HG02798 (cell line): Measurements from ENCODE around the gene RGS9.

Source experiments
- ATAC-seq: cut with Tn5 transposase; IDR thresholded peaks from one replicate; pipeline ENCODE4 v1.9.1; 2021; ENCODE audit warnings: mild to moderate bottlenecking; ENCODE audit not compliant: unreplicated experiment, poor library complexity

The RGS9 gene

DNA sequence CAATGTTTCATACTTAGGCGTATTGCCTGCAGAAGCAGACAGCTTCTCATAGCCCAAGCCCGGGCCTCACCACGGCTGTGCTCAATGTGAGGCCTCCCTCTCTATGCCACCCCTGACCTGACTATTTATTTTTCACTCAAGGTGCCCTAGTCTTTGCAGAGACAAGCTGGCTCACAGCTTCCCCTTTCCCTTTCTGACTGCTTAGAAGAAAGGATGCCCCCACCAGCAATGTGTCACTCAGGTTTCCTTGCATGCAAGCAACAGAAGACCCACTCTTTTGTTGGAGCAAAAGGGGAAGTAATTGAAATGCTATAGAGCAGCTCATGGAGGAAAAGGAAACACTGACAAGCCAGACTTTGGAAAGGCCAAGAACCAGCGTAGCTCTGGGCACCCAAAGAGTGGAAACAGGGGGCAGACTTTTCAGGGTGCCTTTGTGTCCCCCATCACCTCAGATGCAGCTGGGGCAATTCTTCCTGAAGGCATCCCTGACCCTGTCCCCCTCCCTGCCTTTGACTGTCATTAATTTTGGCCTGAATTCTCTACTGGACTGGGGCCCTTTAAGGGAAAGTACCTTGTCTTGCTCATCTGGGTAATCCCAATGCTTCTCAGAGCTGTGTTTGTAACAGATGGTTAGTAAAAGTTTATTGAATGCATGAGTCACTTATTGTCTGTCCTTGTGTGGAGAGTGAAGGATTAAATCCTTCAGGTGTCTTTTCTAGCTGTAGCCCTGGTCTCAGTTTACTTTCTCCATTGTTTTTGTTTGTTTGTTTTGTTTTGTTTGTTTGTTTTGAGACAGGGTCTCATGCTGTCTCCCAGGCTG lies 17.8 kb downstream of the RGS9 start:
- ATAC-seq: peak; percentile 86

DNA sequence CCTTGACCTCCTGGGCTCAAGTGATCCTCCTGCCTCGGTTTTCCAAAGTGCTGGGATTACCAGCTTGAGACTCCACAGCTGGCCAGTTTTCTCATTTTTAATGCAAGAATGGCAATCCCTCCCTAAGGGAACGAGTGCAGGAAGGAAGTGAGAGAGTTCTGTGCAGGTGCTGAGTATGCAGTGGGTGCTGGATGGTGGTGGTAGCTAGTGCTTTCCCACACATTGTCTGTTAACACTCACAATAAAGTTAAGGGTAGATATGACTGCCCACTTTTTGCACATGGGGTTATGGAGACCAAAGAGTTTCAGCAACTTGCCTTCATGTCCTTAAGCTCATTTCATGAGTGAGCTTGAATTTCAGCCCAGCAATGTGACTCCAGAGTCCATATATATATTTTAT lies 18.5 kb downstream of the RGS9 start:
- peak; percentile 37 for ATAC-seq

DNA sequence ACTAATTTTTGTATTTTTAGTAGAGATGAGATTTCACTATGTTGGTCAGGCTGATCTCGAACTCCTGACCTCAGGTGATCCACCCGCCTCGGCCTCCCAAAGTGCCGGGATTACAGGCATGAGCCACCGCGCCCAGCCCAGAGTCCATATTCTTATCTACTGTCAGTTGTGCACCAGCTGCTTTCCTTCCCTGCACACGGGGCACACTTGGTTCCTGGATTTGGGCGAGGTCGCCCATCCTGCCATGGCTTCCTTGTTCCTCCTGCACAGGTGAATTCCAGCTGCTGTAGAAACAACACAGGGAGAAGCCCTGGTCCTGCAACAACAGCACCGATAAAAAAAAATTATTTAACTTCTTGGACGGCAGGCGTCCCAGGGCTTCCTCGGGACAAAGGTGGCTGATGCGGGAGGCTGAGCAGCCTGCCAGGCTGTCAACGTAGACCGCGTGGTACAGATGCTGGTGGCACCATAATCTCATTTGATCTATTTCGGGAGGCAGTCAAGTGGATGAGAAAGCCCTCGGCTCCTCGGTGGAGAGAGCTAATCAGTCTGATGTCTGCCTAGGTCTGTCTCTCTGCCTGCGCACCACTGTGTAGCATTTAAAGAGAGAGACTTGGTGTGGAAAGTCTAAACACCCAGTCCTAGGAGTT lies 19.1 kb downstream of the RGS9 start:
- no peak for ATAC-seq

DNA sequence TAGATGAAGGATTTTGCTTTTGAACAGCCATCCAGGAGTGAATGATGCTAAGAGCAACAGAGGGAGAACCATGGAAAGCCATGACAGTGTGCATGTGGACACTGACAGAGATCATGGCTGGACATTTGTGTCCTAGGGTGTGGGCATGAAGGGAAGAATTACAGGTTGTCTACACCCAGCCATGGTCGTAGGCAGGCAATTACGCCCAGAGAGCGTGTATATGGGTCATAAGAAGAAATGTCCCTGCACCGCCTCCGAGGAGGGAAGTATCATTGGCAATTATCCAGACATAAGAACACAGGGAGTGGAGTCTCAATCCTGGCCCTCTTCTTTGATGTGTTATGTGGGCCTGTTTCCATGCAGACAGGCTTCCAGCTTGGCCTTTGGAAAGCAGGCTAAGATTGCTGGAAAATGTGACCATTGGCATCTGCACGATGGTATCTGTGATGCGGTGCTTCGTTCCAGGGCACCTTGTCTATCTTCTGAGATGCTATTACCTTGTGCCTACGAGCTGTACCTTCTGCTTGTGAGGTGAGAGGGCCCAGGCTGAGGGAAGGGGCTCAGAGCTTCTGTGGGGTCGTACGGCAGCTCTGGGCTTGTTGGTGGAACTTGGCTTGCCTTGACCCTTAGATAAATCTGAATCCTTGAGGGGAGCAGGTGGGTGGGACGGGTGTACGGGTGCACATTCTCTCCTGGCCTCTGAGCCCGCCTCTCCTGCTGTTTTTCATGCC lies 19.8 kb downstream of the RGS9 start:
- ATAC-seq: no peak

DNA sequence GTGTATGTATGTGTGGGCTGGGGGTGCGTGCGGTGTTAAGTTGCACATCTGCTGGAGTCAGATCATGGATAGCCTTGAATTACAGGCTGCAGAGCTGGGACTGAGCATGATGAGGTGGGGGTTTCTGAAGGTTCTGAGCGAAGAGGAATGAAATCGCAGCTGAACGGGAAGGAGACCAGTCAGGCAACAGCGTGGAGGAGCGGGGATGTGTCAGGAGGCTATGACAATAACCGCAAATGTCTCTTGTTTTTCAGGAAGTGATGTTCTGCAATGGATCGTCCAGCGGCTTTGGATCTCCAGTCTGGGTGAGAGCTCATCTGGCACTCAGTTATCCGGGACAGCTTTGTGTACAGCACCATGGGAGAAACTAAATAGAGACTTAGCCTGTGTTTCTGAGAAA lies 20.9 kb downstream of the RGS9 start:
- no peak for ATAC-seq

DNA sequence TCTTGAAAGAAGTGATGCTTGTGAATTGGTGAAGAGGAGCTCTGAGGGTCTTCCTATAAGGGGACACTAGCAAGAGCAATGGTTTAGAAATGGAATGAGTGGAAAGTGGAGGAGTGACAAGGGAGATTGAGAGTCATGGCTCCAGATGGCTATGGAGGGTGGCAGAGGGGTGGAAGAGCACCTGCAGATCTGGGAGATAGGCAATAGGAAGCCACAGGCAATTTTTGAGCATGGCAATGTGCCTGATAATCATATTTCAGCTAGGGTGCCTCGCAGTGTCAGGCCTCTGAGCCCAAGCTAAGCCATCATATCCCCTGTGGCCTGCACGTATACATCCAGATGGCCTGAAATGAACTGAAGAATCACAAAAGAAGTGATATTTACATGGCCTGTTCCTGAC lies 21.5 kb downstream of the RGS9 start:
- ATAC-seq: no peak

DNA sequence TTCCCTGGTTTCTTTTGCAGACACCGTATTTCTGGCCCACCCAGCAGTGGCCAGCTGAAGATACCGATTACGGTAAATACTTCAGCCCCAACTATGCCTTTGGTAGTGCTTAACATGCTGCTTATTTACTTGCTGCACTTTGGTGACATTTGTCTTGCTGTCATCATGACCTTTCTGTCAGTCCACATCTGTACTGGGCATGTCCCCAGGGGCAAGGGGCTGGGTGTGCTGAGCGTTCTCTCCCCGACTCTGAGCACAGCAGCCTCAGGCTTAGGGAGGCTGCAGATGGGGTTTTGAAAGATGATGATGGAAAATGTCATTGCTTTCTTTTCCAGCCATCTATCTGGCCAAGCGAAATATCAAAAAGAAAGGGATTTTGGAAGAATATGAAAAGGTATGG lies 23.3 kb downstream of the RGS9 start:
- ATAC-seq: no peak

DNA sequence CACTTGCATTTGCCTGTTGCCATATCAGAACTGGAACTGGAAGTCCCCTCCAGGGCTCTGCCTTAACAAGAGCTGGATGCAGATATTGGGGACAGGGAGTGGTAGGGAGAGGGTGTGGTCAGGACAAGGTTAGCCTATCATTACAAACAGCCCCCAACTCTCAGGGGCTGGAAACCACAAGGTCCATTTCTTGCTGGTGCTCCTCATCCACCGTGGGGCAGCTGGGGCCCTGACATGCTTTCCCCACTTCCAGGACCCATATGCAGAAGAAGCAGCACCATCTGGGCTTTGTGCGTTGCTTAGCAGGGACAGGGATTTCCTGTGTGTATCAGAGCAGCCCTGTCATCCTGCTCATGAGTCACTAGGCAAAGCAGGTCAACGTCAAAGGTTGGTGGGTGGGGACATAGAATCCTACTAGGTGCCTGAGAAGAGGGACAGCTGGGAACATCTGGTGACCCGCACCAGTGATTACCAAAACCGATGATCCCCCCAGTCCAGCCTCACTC lies 26.9 kb downstream of the RGS9 start:
- peak; percentile 89 for ATAC-seq

DNA sequence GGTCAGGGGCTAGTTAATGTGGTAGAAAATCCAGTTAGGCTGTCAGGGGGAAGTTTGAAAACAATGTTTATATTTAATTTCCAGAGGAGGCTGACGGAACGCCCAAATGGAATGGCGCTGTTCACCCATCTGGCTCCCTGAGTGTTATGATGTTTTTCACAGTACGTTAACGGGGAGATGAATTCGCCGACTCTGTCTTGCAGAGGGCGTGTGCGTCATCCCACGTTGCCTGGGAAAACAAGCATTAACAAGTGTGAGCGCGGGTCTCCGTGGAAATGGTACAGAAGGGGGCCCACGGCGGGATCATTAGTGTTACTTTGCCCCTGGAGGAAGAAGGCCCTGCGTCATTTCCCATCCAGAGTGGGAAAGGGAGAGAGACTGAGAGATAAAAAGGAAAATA lies 29.6 kb downstream of the RGS9 start:
- ATAC-seq: no peak

DNA sequence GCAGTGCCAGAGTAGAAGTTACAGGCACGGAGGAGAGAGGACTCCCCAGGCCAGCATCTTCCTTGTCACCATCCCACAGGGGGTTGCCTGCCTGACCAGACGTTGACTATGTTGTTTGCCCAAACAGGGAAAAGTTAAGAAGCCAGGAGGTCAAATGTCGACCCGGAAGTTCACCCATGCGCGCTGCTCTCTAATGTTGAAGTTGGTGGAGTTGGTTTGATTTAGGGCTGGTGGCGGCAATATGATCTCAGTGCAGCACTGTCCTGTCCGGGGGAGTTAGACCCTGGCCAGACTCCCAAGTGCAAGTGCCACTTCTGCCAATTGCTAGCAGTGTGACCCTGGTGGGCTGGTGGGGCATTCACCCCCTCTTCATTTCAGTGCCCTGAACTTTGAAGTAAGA lies 30.4 kb downstream of the RGS9 start:
- no peak for ATAC-seq

DNA sequence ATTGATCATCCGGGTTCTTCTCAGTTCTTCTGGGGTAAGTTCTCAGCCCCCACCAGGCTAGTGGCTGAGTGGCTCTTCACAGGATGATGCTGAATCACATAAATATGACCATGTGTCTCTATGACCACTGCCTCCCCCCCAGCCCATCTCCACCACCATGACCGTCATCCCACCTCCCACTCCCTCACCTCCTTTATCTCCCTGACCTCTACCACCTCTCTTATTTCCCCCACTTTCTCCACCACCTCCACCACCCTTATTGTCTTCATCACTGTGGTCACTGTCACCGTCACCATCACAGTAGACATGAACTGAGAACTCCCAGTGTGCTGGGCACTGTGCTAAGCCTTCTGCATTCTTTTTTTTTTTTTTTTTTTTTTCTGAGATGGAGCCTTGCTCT lies 32.5 kb downstream of the RGS9 start:
- no peak for ATAC-seq

DNA sequence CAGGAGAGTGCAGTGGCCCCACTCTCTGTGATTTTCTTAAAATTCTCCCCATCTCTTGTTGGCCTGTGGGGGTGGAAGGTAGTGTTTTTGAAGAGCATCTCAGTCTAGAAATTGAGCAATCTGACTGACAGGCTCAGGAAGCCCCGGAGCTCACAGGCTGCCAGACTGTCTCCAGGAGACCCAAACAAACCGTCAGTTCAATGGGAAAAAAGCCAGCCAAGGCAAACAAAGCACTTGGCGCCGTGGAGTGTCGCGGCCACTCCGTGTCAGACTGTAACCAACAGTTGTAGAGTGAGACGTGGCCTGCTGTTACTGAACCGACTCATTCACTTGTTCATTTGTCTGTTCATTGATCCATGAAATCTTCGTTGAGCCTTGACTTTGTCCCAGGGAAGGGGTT lies 33.7 kb downstream of the RGS9 start:
- no peak for ATAC-seq

DNA sequence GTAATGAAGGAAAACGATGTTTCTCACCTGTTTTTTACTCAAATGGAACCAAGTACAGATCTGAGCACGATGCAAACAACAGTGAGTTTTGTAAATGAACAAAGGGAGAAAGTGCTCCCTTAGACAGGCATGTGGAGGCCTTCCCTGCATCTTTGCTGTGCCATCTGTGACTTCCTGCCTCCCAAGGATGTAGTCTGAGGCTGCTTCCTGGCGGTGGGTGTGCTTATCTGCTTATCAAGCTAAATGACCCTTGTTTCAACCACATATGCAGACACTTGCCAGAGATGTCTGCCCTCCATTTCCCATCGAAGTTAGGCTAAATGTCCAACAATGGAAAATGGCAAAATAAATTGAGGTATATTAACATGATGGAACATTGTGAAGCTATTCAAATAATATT lies 34.6 kb downstream of the RGS9 start:
- no peak for ATAC-seq

DNA sequence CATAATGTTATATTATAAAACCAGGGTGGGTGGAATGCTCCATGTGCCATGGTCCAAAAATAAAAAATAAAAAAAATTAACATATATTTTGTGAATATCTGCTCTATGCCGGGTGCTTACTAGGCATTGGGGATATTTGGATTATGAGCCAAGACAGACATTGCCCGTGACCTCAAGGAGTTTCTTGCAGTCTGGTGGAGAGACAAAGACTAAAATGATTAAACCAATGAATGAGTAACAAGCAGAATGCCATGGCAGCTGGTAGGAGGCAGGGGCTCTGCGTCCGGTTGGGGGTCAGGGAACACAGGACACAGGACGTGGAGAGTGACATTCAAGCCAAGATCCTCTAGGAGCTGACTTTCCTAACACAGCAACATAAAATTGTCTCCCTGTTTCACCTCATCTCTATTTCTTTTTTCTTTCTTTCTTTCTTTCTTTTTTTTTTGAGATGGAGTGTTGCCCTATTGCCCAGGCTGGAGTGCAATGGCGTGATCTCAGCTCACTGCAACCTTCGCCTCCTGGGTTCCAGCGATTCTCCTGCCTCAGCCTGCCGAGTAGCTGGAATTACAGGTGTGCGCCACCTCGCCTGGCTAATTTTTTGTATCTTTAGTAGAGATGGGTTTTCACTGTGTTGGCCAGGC lies 35.4 kb downstream of the RGS9 start:
- ATAC-seq: no peak

DNA sequence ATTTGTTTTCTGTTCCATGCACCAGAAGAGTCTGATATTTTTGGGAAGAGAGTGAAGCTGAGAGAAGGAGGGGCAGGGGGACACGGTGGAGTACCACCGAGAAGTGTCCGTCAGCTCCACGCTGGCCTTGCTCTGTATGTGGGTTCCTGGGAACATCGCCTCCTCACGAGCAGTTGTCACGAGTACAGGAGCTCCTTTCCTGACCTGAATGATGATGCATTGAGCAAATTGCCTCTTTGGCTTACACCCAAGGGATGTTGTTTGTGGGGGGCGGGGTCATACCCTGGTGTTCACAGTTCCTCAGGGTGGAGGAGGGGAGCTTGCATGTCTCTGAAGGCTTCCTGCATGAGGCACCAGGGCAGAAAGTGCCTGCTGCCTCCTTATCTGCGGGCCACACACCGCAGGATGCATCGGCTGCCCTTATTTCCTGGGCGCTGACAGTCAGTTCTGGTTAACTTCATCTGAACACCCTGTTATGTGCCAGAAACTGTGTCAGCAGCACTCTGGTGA lies 36.2 kb downstream of the RGS9 start:
- no peak for ATAC-seq

DNA sequence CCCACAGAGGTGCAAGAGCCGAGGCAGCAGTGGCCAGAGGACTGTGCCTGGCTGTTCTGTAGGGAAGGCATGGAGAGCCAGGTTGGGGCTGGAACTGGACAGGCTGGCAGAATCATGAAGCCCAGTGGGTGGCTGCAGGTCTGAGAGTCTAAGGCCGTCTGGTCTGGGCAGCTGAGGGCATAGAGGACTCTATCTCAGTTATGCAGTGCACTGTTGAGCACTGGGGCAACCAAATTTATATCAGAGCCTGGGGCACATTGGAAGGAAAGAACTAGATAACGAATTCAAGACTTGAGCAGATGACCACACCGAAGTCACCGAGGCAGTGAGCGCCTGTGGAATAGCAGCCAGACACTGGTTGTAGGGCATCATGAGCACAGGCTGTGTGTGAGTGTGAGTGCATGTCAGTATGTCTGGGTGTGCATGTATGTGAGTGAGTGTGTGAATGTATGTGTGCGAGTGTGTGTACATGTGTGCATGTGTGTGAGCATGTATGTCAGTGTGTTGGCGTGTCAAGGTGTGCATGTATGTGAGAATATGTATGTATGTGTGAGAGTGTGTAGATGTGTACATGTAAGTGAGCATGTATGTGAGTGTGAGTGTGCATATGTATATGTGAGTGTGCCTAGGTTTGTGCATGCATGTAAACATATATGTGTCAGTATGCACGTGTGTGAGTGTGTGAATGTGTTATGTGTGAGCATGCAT lies 37.0 kb downstream of the RGS9 start:
- no peak for ATAC-seq

DNA sequence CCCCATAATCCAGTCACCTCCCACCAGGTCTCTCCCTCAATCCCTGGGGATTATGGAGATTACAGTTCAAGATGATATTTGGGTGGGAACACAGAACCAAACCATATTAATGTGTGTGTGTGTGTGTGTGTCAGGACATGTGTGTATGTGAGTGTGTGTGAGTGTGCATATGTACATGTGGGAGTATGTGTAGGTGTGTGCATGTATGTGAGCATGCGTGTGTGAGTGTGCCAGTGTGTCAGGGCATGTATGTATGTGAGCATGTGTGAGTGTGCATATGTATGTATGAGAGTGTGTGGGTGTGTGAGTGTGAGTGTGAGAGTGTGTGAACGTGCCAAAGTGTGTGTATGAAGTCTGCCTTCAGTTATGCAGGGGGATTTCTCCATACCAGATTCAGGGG lies 37.8 kb downstream of the RGS9 start:
- no peak for ATAC-seq

DNA sequence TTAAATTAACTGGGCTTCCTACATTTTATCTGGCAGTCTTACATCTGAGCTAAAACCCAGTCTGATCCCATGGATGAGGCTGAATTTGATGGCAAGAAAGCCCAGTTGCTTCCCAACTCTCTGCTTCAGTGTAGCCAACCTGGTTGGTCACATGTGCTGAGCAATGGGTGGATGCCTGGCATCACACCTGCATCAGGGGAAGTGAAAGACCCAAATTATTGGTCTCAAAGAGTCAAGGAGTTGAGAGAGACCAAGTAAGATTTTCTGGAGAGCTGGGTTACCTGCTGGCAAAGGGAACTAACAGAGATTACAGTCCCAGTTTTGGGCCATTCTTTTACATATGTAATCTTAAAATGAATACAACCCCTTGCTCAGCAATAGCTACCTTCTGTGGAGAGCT lies 38.8 kb downstream of the RGS9 start:
- ATAC-seq: no peak

DNA sequence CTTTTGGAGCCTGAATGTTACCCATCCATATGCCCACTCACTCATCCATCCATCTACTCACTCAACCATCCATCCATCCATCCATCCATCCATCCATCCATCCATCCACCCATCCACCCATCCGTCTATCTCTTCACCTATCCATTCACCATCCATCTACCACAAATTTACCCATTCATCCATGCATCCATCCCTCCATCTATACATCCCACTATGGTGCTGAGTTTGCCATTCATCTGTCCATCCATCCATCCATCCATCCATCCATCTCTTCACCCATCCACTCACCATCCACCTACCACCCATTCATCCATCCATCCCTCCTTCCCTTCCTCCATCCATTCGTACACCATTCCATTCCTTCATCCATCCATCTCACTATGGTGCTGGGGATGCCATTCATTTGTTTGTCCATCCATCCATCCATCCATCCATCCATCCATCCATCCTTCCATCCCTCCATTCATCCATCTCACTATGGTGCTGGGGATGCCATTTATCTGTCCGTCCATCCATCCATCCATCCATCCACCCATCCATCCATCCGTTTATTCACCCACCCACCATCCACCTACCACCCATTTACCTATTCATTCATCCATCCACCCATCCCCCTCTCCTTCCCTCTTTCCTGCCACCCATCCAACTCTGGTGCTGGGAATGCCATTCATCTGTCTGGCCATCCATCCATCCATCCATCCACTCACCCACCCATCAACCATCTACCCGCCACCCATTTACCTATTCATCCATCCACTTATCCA lies 39.7 kb downstream of the RGS9 start:
- no peak for ATAC-seq
